Measurements from ENCODE around the gene CDC14A. TPM values are rescaled to one million over a fixed set of nuclear protein-coding genes. Genes with fewer than 3 reads are reported as not detected.

The CDC14A gene
- total RNA-seq, 4 donors from 2014 or later = 12.1 to 20.6 (median 16.8) TPM

DNA sequence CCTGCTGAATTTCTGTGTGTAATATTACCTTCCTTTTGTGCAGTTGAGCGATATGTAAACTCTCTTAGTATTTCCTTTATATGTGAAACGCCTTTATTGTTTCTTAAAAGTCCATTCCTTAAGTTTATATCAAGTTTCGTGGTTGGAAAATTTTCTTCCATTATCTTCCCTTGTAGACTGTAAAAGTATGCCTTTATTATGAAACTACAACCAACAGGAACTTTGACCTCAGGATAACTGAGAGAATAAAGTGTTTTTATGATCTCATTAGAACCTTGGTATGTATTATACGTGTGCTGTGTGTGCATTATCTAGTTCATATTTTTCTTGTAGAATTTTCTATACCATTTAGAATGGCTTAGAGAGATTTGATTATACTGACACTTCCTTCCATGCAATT, 3.1 kb upstream of the CDC14A start:
- TF ChIP-seq, protein P1, sequence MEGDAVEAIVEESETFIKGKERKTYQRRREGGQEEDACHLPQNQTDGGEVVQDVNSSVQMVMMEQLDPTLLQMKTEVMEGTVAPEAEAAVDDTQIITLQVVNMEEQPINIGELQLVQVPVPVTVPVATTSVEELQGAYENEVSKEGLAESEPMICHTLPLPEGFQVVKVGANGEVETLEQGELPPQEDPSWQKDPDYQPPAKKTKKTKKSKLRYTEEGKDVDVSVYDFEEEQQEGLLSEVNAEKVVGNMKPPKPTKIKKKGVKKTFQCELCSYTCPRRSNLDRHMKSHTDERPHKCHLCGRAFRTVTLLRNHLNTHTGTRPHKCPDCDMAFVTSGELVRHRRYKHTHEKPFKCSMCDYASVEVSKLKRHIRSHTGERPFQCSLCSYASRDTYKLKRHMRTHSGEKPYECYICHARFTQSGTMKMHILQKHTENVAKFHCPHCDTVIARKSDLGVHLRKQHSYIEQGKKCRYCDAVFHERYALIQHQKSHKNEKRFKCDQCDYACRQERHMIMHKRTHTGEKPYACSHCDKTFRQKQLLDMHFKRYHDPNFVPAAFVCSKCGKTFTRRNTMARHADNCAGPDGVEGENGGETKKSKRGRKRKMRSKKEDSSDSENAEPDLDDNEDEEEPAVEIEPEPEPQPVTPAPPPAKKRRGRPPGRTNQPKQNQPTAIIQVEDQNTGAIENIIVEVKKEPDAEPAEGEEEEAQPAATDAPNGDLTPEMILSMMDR (IDR thresholded peaks at IDR 0.05; ENCODE audit: low read depth) = no peak

DNA sequence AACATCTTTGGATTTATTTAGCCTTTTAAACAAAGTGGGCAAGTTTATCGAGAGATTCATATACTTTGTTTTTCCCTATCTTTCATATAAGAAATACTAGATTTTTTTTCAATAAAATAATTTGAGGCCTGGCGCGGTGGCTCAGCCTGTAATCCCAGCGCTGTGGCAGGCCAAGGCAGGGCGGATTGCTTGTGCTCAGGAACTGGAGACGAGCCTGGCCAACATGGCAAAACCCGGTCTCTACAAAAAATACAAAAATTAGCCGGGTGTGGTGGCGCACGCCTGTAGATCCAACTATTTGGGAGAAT, 1.6 kb upstream of the CDC14A start:
- TF ChIP-seq, protein P1 (IDR thresholded peaks at IDR 0.05; ENCODE audit: low read depth) = no peak

DNA sequence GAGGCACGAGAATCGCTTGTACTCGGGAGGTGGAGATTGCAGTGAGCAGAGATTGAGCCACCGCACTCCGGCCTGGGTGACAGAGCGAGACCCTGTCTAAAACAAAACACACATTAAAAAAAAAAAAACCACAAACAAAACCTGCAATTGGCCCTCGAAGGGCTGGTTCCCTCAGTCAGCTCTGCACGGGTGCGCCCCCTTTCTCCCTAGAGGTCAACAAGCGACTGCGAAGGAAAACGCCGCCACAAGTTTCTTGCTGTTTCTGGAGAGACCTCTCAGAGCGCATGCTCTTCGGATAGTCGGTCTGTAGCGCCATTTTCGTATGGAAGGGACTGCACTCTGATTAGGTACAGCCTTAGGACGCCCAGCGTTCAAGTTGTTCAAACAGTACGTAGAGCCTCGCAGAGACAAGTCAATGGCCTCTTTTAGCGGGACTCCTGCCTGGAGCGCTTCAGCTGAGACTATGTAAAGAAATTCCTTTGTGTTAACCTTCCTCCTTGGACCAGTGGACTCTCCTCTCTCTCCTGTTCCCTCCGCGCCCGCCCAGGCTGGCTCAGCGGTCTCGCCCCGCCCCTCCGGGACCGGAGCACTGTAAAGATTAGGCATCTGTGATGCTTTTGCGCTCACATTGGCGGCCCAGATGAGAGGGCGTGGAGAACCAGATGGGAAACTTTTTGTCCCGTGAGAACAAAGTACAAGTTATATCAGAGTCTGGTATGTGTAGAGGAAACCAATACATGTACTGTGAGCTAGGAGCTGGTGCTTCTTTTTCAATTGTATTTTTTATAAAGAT, 1.0 kb upstream of the CDC14A start:
- TF ChIP-seq, protein P1 (IDR thresholded peaks at IDR 0.05; ENCODE audit: low read depth) = no peak

DNA sequence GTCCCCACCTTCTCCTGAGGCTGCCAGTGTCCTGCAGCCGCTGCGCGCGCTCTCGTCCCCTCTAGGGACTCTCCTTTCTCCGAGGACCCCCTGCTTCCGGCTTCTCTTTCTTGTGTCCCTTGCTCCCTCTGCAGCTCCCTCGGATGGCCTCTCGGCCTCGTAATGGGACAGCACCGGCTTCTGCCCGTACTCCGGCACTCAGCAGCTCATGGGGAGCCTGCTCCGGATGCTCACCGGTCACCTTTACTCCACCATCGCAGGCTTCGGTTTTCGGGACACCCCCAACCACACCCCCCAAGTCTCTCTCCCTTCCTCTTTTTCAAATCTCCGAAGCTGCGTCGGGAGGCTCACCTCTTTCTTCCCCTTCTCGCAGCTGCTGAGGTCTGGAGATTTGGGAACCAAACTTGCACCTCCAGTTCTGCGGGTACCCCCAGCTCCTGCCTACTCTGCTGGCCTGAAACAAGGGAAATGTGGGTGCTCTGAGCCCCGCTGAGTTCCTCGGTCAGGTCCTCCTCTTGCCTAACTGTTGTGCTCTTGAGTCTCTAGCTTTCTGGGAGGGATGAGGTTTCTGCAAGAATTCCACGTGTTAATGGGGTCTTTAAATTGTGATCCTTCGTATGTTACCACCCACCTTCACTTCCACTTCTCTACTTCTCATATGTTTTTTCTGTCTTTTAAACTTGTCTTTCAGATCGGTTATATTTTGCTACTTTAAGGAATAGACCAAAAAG, 930 bp downstream of the CDC14A start:
- TF ChIP-seq, protein P1 (IDR thresholded peaks at IDR 0.05; ENCODE audit: low read depth) = no peak

DNA sequence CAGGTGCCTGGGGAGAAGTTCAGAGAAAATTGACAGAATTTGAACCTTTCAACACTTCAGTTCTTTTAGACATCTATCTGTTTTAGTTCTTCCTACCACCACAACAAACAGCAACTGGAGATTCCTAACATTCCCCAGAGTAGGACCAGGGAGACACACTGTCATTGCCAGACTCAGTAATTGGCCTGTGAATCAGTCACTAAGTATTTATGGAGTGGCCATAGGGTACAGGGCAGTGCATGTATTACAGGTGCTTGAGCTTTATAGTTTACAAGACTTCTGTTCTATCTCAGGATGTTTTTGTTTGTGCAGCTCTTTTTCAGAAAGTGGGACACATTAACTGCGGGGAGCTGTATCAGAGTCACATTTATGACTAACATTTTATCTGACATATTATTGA, 1.7 kb downstream of the CDC14A start:
- TF ChIP-seq, protein P1 (IDR thresholded peaks at IDR 0.05; ENCODE audit: low read depth) = no peak

DNA sequence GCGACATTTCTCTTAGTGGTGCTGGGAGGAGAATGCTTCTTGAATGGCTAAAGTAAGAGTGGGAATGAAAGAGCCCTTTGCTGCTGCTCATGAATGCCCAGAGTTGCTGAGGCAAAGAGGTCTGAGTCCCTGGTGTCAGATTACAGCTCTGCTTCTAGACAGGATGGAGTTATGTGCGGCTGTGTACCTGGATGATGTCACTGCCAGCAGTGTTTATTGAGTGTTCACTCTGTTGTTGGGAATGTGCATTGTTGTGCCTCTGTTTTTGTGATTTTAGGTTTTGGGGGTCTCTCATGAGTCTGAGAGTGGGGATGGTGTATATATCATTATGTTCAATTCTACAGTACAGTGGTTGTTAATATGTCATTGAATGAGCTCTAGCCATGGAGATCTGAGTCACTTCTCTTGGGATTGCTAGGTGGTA, 2.7 kb downstream of the CDC14A start:
- TF ChIP-seq, protein P1 (IDR thresholded peaks at IDR 0.05; ENCODE audit: low read depth) = no peak

DNA sequence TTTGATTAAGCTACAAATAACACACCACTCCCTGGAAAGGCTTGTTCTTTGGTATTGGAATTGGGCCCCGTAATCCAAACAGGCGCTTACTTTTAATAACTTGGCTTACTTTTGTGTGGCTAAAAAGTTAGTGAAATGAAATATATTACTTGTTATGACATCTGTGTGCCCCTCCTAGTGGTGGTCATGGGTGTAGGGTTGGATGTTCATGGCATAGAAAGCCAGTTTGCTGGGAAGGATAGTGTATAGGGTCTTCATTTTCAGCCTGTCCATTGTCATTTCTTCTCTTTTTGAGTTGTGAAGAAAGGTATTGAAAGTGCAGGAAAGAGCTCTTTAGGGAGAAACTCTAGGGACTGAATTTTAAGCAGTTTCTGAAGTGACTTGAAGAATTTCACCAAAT, 5.9 kb downstream of the CDC14A start:
- TF ChIP-seq, protein P1 (IDR thresholded peaks at IDR 0.05; ENCODE audit: low read depth) = no peak
